IMR-90 (cell line): ENCODE measurements around the gene RNF114. TPM values are rescaled to one million over a fixed set of nuclear protein-coding genes. Genes with fewer than 3 reads are reported as not detected.

Source experiments
- ATAC-seq: fragments of 200-7000 bp; cut with Tn5 transposase; 2 replicates; pipeline ENCODE4 v1.9.1; 2020; ENCODE audit warnings: low read depth, mild to moderate bottlenecking, moderate library complexity
- BruUV-seq: library from RNA; stranded (reverse); fragments of 400-500 nt; replicated peaks from 2 replicates; lab custom pipeline; 2021; lab: Mats Ljungman, UMichigan
- CTCF ChIA-PET: fragments of 300-600 bp; formaldehyde crosslinking; extraction: SDS; loops from one replicate; lab custom pipeline; 2021; ENCODE audit warnings: antibody characterized with exemption; lab: Yijun Ruan, JAX
- POLR2A ChIA-PET: fragments of 300-600 bp; sonication (Branson Sonifier 250); formaldehyde crosslinking; loops from one replicate; lab custom pipeline; 2022; ENCODE audit warnings: antibody characterized with exemption; ENCODE audit not compliant: unreplicated experiment; lab: Charles Lee
- DNase-seq: peaks from one replicate; pipeline ENCODE4 v3.0.0; 2013
- H2AFZ ChIP-seq: replicated peaks from 2 replicates; pipeline ENCODE3; 2013; ENCODE audit warnings: low read length, mild to moderate bottlenecking; ENCODE audit not compliant: poor library complexity
- H2AK5ac ChIP-seq: 2 replicates; pipeline ENCODE4 v1.6.1; 2013; ENCODE audit warnings: low read depth, low read length, inconsistent platforms
- H2AK9ac ChIP-seq: replicated peaks from 2 replicates; pipeline ENCODE3; 2013; ENCODE audit warnings: mild to moderate bottlenecking, low read depth, low read length, moderate library complexity; ENCODE audit not compliant: poor library complexity
- H2BK120ac ChIP-seq: 2 replicates; pipeline ENCODE4 v1.6.1; 2013; ENCODE audit warnings: low read depth, low read length, inconsistent platforms
- H2BK15ac ChIP-seq: 3 replicates; pipeline ENCODE4 v1.6.1; 2013; ENCODE audit warnings: low read depth, low read length, inconsistent platforms
- H2BK20ac ChIP-seq: 2 replicates; pipeline ENCODE4 v1.6.1; 2013; ENCODE audit warnings: low read depth, mild to moderate bottlenecking, inconsistent platforms, low read length, moderate library complexity
- H2BK5ac ChIP-seq: 2 replicates; pipeline ENCODE4 v1.6.1; 2013; ENCODE audit warnings: mild to moderate bottlenecking, low read depth, low read length, inconsistent platforms; ENCODE audit not compliant: poor library complexity, severe bottlenecking
- H3K14ac ChIP-seq: replicated peaks from 2 replicates; pipeline ENCODE4 v1.6.1; 2013; ENCODE audit warnings: low read depth, low read length, inconsistent platforms
- H3K18ac ChIP-seq: 2 replicates; pipeline ENCODE4 v1.6.1; 2013; ENCODE audit warnings: low read depth, low read length, control low read depth
- H3K23ac ChIP-seq: 2 replicates; pipeline ENCODE4 v1.6.1; 2013; ENCODE audit warnings: low read depth, low read length, inconsistent platforms
- H3K27ac ChIP-seq: 2 replicates; pipeline ENCODE4 v1.5.1; 2013; ENCODE audit warnings: mild to moderate bottlenecking, control low read depth, low read length; ENCODE audit not compliant: insufficient read depth
- H3K27me3 ChIP-seq: 2 replicates; pipeline ENCODE4 v1.6.1; 2013; ENCODE audit warnings: low read length; ENCODE audit not compliant: control insufficient read depth, insufficient read depth
- H3K36me3 ChIP-seq: 2 replicates; pipeline ENCODE4 v1.6.1; 2013; ENCODE audit warnings: low read length, mixed read lengths; ENCODE audit not compliant: control insufficient read depth, insufficient read depth
- H3K4ac ChIP-seq: 2 replicates; pipeline ENCODE4 v1.6.1; 2013; ENCODE audit warnings: low read depth, low read length, inconsistent platforms
- H3K4me1 ChIP-seq: 2 replicates; pipeline ENCODE4 v1.6.1; 2013; ENCODE audit warnings: low read length, mixed read lengths; ENCODE audit not compliant: control insufficient read depth, insufficient read depth
- H3K4me2 ChIP-seq: 2 replicates; pipeline ENCODE4 v1.6.1; 2013; ENCODE audit warnings: low read depth, mild to moderate bottlenecking, control low read depth, low read length, moderate library complexity
- H3K4me3 ChIP-seq: 2 replicates; pipeline ENCODE4 v1.5.1; 2013; ENCODE audit warnings: low read depth, mild to moderate bottlenecking, control low read depth, low read length, moderate library complexity; ENCODE audit not compliant: insufficient read depth
- H3K56ac ChIP-seq: 2 replicates; pipeline ENCODE4 v1.6.1; 2013; ENCODE audit warnings: low read length, inconsistent platforms; ENCODE audit not compliant: insufficient read depth; ENCODE audit errors: extremely low read depth
- H3K79me1 ChIP-seq, 2 experiments: 2 replicates each; pipeline ENCODE4 v1.6.1; 2013; ENCODE audit warnings: low read length in 2 of 2, inconsistent platforms in 1 of 2, low read depth in 1 of 2
- H3K9ac ChIP-seq: 2 replicates; pipeline ENCODE4 v1.6.1; 2013; ENCODE audit warnings: low read depth, low read length, control low read depth
- H3K9me1 ChIP-seq: 2 replicates; pipeline ENCODE4 v1.6.1; 2013; ENCODE audit warnings: low read length, inconsistent platforms; ENCODE audit not compliant: insufficient read depth
- H3K9me3 ChIP-seq: 2 replicates; pipeline ENCODE4 v1.6.1; 2013; ENCODE audit warnings: low read length; ENCODE audit not compliant: control insufficient read depth, insufficient read depth
- H4K20me1 ChIP-seq: 2 replicates; pipeline ENCODE4 v1.6.1; 2013; ENCODE audit warnings: low read length, inconsistent platforms; ENCODE audit not compliant: insufficient read depth
- H4K5ac ChIP-seq: 2 replicates; pipeline ENCODE4 v1.6.1; 2013; ENCODE audit warnings: mild to moderate bottlenecking, low read depth, low read length, control low read depth
- H4K8ac ChIP-seq, 2 experiments: 2 replicates each; pipeline ENCODE4 v1.6.1; 2013; ENCODE audit warnings: low read depth in 2 of 2, low read length in 2 of 2, control low read depth in 1 of 2, inconsistent platforms in 1 of 2
- H4K91ac ChIP-seq: 2 replicates; pipeline ENCODE4 v1.6.1; 2013; ENCODE audit warnings: low read depth, low read length, inconsistent platforms; ENCODE audit not compliant: insufficient read depth
- BHLHE40 ChIP-seq: fragments of 150-350 bp; IDR thresholded peaks from 2 replicates; pipeline ENCODE4 v1.6.1; 2016; ENCODE audit warnings: mild to moderate bottlenecking, low read depth, low read length
- CHD1 ChIP-seq: IDR thresholded peaks from 2 replicates; pipeline ENCODE4 v1.6.1; 2012; ENCODE audit warnings: low read depth, low read length, improper control_type of control experiment
- POLR2A ChIP-seq: IDR thresholded peaks from 2 replicates; pipeline ENCODE4 v1.6.1; 2012; ENCODE audit warnings: mild to moderate bottlenecking, low read depth, low read length
- SMC3 ChIP-seq: fragments of 150-350 bp; IDR thresholded peaks from 2 replicates; pipeline ENCODE4 v1.6.1; 2016; ENCODE audit warnings: low read depth, mild to moderate bottlenecking, antibody characterized with exemption, low read length, moderate library complexity
- WGBS, 2 experiments: methylation state at CpG; one replicate each; pipeline versions ENCODE4 v1.1.5 to v1.1.7; 2013; ENCODE audit warnings: missing lambda C conversion rate in 2 of 2; ENCODE audit not compliant: insufficient read length in 1 of 2; ENCODE audit errors: extremely low coverage in 2 of 2; 5-methylcytosine and 5-hydroxymethylcytosine counted together
- dilution Hi-C: fragments of 300-500 bp; cut with HindIII; formaldehyde crosslinking; loops from one replicate; pipeline ENCODE4 v1.14.3; 2018; ENCODE audit warnings: low sequenced_read_pairs; ENCODE audit not compliant: unreplicated experiment
- in situ Hi-C: fragments of 300-500 bp; cut with MboI; formaldehyde crosslinking; loops from 3 replicates; pipeline ENCODE4 v1.14.3; 2019; ENCODE audit warnings: low sequenced_read_pairs, inconsistent platforms, mixed read lengths
- intact Hi-C: fragments of 100-400 bp; cut with micrococcal nuclease; formaldehyde crosslinking; loops from 2 replicates; pipeline ENCODE4 v1.10.0; 2022
- polyA plus RNA-seq, 3 experiments: library from polyadenylated mRNA; depleted of rRNA; stranded (reverse); fragments of >200 nt; gene quantifications; 2 replicates each; pipeline ENCODE4 v1.2.3, GENCODE V29; 2012; ENCODE audit warnings: low replicate concordance in 1 of 3
- total RNA-seq: library from RNA; depleted of rRNA; stranded (reverse); fragments of >200 nt; gene quantifications from 2 replicates; pipeline ENCODE4 v1.2.3, GENCODE V29; 2012

The RNF114 gene
- total and polyA plus RNA-seq, 2 of the 4 experiments (the other 2 are of a cell fraction), result 44.6 to 62.3 TPM

DNA sequence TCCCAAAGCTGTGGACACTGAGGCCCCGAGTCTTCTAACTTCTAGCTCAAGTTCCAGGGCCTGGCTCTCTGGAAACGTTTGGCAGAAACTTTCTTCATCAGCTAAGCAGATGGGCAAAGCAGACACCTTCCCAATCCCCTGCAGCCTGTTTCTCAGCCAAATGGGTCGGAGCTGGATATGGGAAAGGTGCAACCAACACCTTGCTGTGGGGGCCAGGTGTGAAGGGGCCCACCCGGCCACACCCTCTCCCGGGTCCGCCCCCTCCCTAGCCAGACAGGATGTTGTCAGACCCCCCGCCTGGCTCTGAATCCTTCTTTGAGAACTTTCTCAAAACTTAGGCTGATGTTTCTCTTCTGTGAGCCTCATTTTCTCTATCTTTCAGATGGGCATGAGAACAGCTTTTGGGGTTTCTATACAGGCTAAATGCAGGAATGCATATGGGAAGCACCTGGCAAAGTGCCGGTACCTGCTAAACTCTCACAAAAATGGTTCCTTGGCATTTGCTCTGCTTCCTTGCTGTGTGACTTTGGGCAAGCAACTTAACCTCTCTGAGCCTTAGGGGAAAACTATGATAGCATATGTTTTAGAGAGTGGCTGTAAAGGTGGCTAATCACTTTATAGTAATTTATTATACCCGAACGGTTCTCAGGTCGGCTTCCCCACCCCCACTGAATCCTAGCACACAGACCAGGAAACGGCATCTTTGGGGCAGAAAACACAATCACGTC, 48.4 kb downstream of the RNF114 start:
- Histone ChIP-seq H3K18ac (no peak overlapping the region; the same call in 1 of the 2 replicates), H2BK20ac (no peak overlapping the region), H4K5ac (0 out of 2 replicates have a peak overlapping the region, but pooled peaks have one; percentile 1), H4K8ac (peak overlapping the region; percentile 41 to 71; a peak in 3 of 4 replicates), H2AK5ac (peak overlapping the region; percentile 76; the same call in 1 of the 2 replicates), H4K20me1 (peaks cover 7% of the 10 kb centered on the region), H2BK15ac (no peak overlapping the region), H3K14ac (peak overlapping the region; percentile 96), H3K9ac (peak overlapping the region; percentile 93), H3K4me1 (peaks cover 38% of the 10 kb centered on the region), H3K9me3 (no peaks in the 10 kb centered on the region), H3K4me3 (peak overlapping the region; percentile 92), H3K79me1 (peaks cover 8 to 64% of the 10 kb centered on the region in 2 experiments; a peak in 3 of 4 replicates), H4K91ac (peak overlapping the region; percentile 20), H3K56ac (0 out of 2 replicates have a peak overlapping the region, but pooled peaks have one; percentile 22), H2BK5ac (peak overlapping the region; percentile 31), H2BK120ac (peak overlapping the region; percentile 35), H3K27ac (peak overlapping the region; percentile 80), H3K4ac (peak overlapping the region; percentile 71), H3K27me3 (no peaks in the 10 kb centered on the region), H3K9me1 (peaks cover 16% of the 10 kb centered on the region), H2AFZ (peak overlapping the region; percentile 82), H3K23ac (peak overlapping the region; percentile 86), H3K36me3 (peaks cover 15% of the 10 kb centered on the region), H3K4me2 (peak overlapping the region; percentile 98), H2AK9ac (peak overlapping the region; percentile 86)
- intact Hi-C loops, result loop anchor here (2.0 kb wide), 1 partner anchor 46 kb away; no protein-coding TSS in a partner anchor
- dilution Hi-C loops, result no loop called here
- DNase-seq (no peak), ATAC-seq (no peak)
- CTCF ChIA-PET, result interaction anchor here (2.2 kb wide), 1 partner anchor 86 kb away, joined by 17 read pairs; no protein-coding TSS in a partner anchor
- TSS peak; percentile 56 for BruUV-seq
- in situ Hi-C loops, result loop anchor here (5.0 kb wide), 2 partner anchors 88 to 193 kb away; no protein-coding TSS in a partner anchor
- TF ChIP-seq CHD1 (0 out of 2 replicates have a peak, but pooled peaks have one; percentile 36), POLR2A (peak; percentile 11; the same call in 1 of the 2 replicates), BHLHE40 (no peak), SMC3 (no peak)
- WGBS, 2 experiments, result 0% methylated on average over 1 of the region's 13 CpGs; no CpG with 5 or more reads in 1 of the 2 experiments
- POLR2A ChIA-PET, result interaction anchor here (0.7 to 1.1 kb wide), 2 partner anchors 86 to 87 kb away, joined by 3 read pairs; no protein-coding TSS in a partner anchor
